HepG2 (cell line): ENCODE data around the gene DOK1. TPM values are rescaled to one million over a fixed set of nuclear protein-coding genes. Genes with fewer than 3 reads are reported as not detected.

Experiments used
- ATAC-seq: fragments of 200-7000 bp; cut with Tn5 transposase; 3 replicates; pipeline ENCODE4 v1.9.1; 2020; ENCODE audit warnings: mild to moderate bottlenecking, moderate library complexity
- BruUV-seq: library from RNA; stranded (reverse); fragments of 400-500 nt; replicated peaks from 2 replicates; lab custom pipeline; 2021; lab: Mats Ljungman, UMichigan
- CTCF ChIA-PET: fragments of 300-600 bp; formaldehyde crosslinking; extraction: SDS; loops from one replicate; lab custom pipeline; 2021; ENCODE audit warnings: low total read pairs, inconsistent platforms, low intra/inter-chr PET ratio; lab: Yijun Ruan, JAX
- POLR2A ChIA-PET: fragments of 350-600 bp; sonication (Branson Sonifier 250); formaldehyde crosslinking; loops from one replicate; lab custom pipeline; 2020; ENCODE audit warnings: antibody characterized with exemption, inconsistent platforms; lab: Yijun Ruan, JAX
- DNase-seq: peaks from one replicate; pipeline ENCODE4 v3.0.0-alpha.2; 2015; ENCODE audit warnings: low spot score
- FAIRE-seq: peaks from 3 replicates; lab custom pipeline; 2011; peaks lifted over from hg19 to GRCh38; lab: Jason Lieb, UNC
- H2AFZ ChIP-seq: one replicate; pipeline ENCODE4 v1.6.1; 2011; ENCODE audit warnings: low read length, inconsistent platforms
- H3K27ac ChIP-seq: fragments of 300-600 bp; 3 replicates; pipeline ENCODE4 v1.8.0; 2011; ENCODE audit warnings: mixed run types, mild to moderate bottlenecking, mixed read lengths, low read length, inconsistent platforms; ENCODE audit not compliant: insufficient read depth; ENCODE audit errors: extremely low read length
- H3K27me3 ChIP-seq, 2 experiments: fragments of 200-600 bp in 1 of 2; 2 replicates in 1 of 2; 3 replicates in 1 of 2; pipeline versions ENCODE4 v1.6.0 to v1.8.0; 2011; ENCODE audit warnings: low read length in 2 of 2, mild to moderate bottlenecking in 2 of 2, moderate library complexity in 2 of 2, inconsistent platforms in 1 of 2; ENCODE audit not compliant: insufficient read depth in 2 of 2, control insufficient read depth in 1 of 2
- H3K36me3 ChIP-seq, 2 experiments: fragments of 200-600 bp in 1 of 2; replicated peaks in 1 of 2; 2 replicates in 1 of 2; 3 replicates in 1 of 2; pipeline versions ENCODE4 v1.5.1 to v1.8.0; 2011; ENCODE audit warnings: low read length in 2 of 2, inconsistent platforms in 1 of 2; ENCODE audit not compliant: insufficient read depth in 2 of 2, control insufficient read depth in 1 of 2
- H3K4me1 ChIP-seq: 2 replicates; pipeline ENCODE4 v1.5.1; 2012; ENCODE audit warnings: low read length, inconsistent platforms; ENCODE audit not compliant: insufficient read depth
- H3K4me2 ChIP-seq: 2 replicates; pipeline ENCODE4 v1.6.0; 2011; ENCODE audit warnings: low read depth, low read length, inconsistent platforms
- H3K4me3 ChIP-seq, 3 experiments: fragments of 200-600 bp in 1 of 3; sonication (generic), shearing (Covaris generic) in 1 of 3; replicated peaks in 1 of 3; 2 replicates each; pipeline ENCODE4 v1.5.1; 2011 to 2016; ENCODE audit warnings: low read length in 3 of 3, inconsistent platforms in 2 of 3, low read depth in 2 of 3, mild to moderate bottlenecking in 2 of 3, control low read depth in 1 of 3, mixed read lengths in 1 of 3; ENCODE audit not compliant: insufficient read depth in 1 of 3
- H3K79me2 ChIP-seq: one replicate; pipeline ENCODE4 v1.6.1; 2011; ENCODE audit warnings: low read length, inconsistent platforms; ENCODE audit not compliant: insufficient read depth
- H3K9ac ChIP-seq: 2 replicates; pipeline ENCODE4 v1.6.0; 2011; ENCODE audit warnings: mild to moderate bottlenecking, low read depth, low read length, inconsistent platforms; ENCODE audit not compliant: insufficient read depth
- H3K9me3 ChIP-seq: 2 replicates; pipeline ENCODE4 v1.5.1; 2012; ENCODE audit warnings: mild to moderate bottlenecking, low read length
- H4K20me1 ChIP-seq: 2 replicates; pipeline ENCODE4 v1.6.0; 2011; ENCODE audit warnings: inconsistent platforms, mild to moderate bottlenecking, low read length, moderate library complexity; ENCODE audit not compliant: insufficient read depth
- ERF ChIP-seq: IDR thresholded peaks from 2 replicates; pipeline ENCODE4 v1.6.1; 2018; ENCODE audit warnings: missing biosample characterization, missing genetic modification reagents
- GABPB1 ChIP-seq: IDR thresholded peaks from 2 replicates; pipeline ENCODE4 v1.6.1; 2016; ENCODE audit warnings: mild to moderate bottlenecking, missing genetic modification reagents, moderate library complexity, missing compliant biosample characterization
- HOXA7 ChIP-seq: sonication (generic); formaldehyde crosslinking; IDR thresholded peaks from 2 replicates; pipeline ENCODE4 v1.8.1; 2022; ENCODE audit warnings: mild to moderate bottlenecking, missing genetic modification reagents, moderate library complexity
- JUNB ChIP-seq: sonication (generic); formaldehyde crosslinking; IDR thresholded peaks from 2 replicates; pipeline ENCODE4 v1.8.0; 2022; ENCODE audit warnings: missing genetic modification reagents, mild to moderate bottlenecking, borderline replicate concordance
- MYNN ChIP-seq: sonication (generic); formaldehyde crosslinking; IDR thresholded peaks from 2 replicates; pipeline ENCODE4 v1.4.0; 2020; ENCODE audit warnings: mild to moderate bottlenecking, low read depth, missing genetic modification reagents
- NBN ChIP-seq: fragments of 450-650 bp; conservative IDR thresholded peaks from 2 replicates; pipeline ENCODE4 v1.6.1; 2017
- PTBP1 ChIP-seq: fragments of 200-400 bp; formaldehyde crosslinking; IDR thresholded peaks from 2 replicates; pipeline ENCODE4 v1.6.1; 2018; ENCODE audit warnings: low read length, low read depth; ENCODE audit not compliant: poor library complexity, severe bottlenecking
- SMC3 ChIP-seq: IDR thresholded peaks from 2 replicates; pipeline ENCODE4 v1.6.1; 2011; ENCODE audit warnings: low read length, improper control_type of control experiment
- SOX6 ChIP-seq, 2 experiments: fragments of 450-650 bp in 1 of 2; sonication (generic) in 1 of 2; formaldehyde crosslinking in 1 of 2; IDR thresholded peaks; 2 replicates each; pipeline versions ENCODE4 v1.4.0 to v1.6.1; 2017 to 2020; ENCODE audit warnings: antibody characterized with exemption in 1 of 2, mild to moderate bottlenecking in 1 of 2, missing genetic modification reagents in 1 of 2
- ZBTB21 ChIP-seq: sonication (generic); formaldehyde crosslinking; IDR thresholded peaks from 2 replicates; pipeline ENCODE4 v1.4.0; 2020; ENCODE audit warnings: missing genetic modification reagents
- ZNF484 ChIP-seq: sonication (generic); formaldehyde crosslinking; IDR thresholded peaks from 2 replicates; pipeline ENCODE4 v1.5.1; 2020; ENCODE audit warnings: mild to moderate bottlenecking, low read depth, missing genetic modification reagents, borderline replicate concordance
- WGBS: methylation state at CpG from one replicate; pipeline ENCODE4 v1.1.6; 2017; ENCODE audit warnings: low lambda C conversion rate; 5-methylcytosine and 5-hydroxymethylcytosine counted together
- in situ Hi-C: cut with HindIII; loops from 2 replicates; pipeline ENCODE4 v1.10.0; 2017; ENCODE audit warnings: low pct_unique_long_range_greater_than_20kb; ENCODE audit not compliant: extremely low pct_ligation_motif_present
- intact Hi-C: fragments of 100-400 bp; cut with micrococcal nuclease; formaldehyde crosslinking; loops from one replicate; pipeline ENCODE4 v1.10.0; 2022; ENCODE audit not compliant: unreplicated experiment
- polyA plus RNA-seq, 8 experiments: library from polyadenylated mRNA; depleted of rRNA in 3 of 8; stranded (reverse) in 7 of 8; unstranded in 1 of 8; fragments of >200 nt; fragmentation: Illumina TruSeq in 4 of 8; extraction: Trizol in 4 of 8; gene quantifications; 2 replicates each; pipeline versions ENCODE4 v1.2.1 to v1.2.3, GENCODE V29; 2011 to 2016; ENCODE audit warnings: low read depth in 4 of 8, missing spikeins in 1 of 8, mixed read lengths in 1 of 8; ENCODE audit not compliant: insufficient read depth in 1 of 8
- total RNA-seq, 5 experiments: library from RNA; depleted of rRNA; stranded (reverse); fragments of >200 nt; fragmentation: Illumina TruSeq; extraction: Trizol; gene quantifications; 2 replicates each; pipeline ENCODE4 v1.2.3, GENCODE V29; 2016; ENCODE audit warnings: low read depth in 1 of 5

DOK1 gene
- total and polyA plus RNA-seq, 2 of the 13 experiments (the other 11 are each of a cell fraction or from before 2014, with no cell fraction given) = 0.53 to 0.74 TPM

GRCh38 chr2:74576863-74577229 lies 22.3 kb downstream of the DOK1 start:
- no peaks in the 10 kb centered on the region for H4K20me1 ChIP-seq
- TF ChIP-seq NBN = no peak
- TF ChIP-seq ZNF484 (CRISPR knock-in tag) = no peak
- TF ChIP-seq JUNB (CRISPR knock-in tag) = no peak
- TF ChIP-seq PTBP1 = no peak
- no peak for TF ChIP-seq ERF (CRISPR knock-in tag)
- TF ChIP-seq HOXA7 (CRISPR knock-in tag) = no peak
- TF ChIP-seq ZBTB21 (CRISPR knock-in tag) = no peak
- TF ChIP-seq GABPB1 = no peak
- TF ChIP-seq MYNN = no peak
- no peak for TF ChIP-seq SMC3
- TF ChIP-seq SOX6 (IDR thresholded peaks at IDR 0.05) = no peak
- TF ChIP-seq SOX6 (CRISPR knock-in tag; IDR thresholded peaks at IDR 0.05) = no peak
- peaks cover 10% of the 10 kb centered on the region for H3K4me1 ChIP-seq
- H3K9me3 ChIP-seq = no peaks in the 10 kb centered on the region
- H3K9ac ChIP-seq = no peak overlapping the region
- DNase-seq (no peak), ATAC-seq (no peak), FAIRE-seq (no peak)
- intact Hi-C loops = no loop called here
- in situ Hi-C loops = no loop called here
- no peak overlapping the region for H3K27ac ChIP-seq
- H3K4me2 ChIP-seq = no peak overlapping the region
- CTCF ChIA-PET = no interaction called here
- peaks cover 0 to 27% of the 10 kb centered on the region in 2 experiments; a peak in 4 of 5 replicates for H3K27me3 ChIP-seq
- no TSS peak for BruUV-seq
- no peaks in the 10 kb centered on the region for H3K36me3 ChIP-seq
- peak overlapping the region; percentile 20 for H2AFZ ChIP-seq
- POLR2A ChIA-PET = no interaction called here
- H3K79me2 ChIP-seq = no peaks in the 10 kb centered on the region
- 0% methylated on average over 1 of the region's 1 CpG for WGBS
- no peak overlapping the region for H3K4me3 ChIP-seq
